Urothelium cell line (cell line): Measurements from ENCODE around the gene F8A1.
"Not testable (repeated sequence)": the region's sequence is repeated elsewhere in the genome, so short reads cannot be mapped to it uniquely, and the experiment has no call there.

Experiments
- DNase-seq: peaks from one replicate; pipeline ENCODE4 v3.0.0; 2011; ENCODE audit warnings: low spot score, mixed read lengths
- FAIRE-seq: peaks from 2 replicates; lab custom pipeline; 2011; peaks lifted over from hg19 to GRCh38; lab: Jason Lieb, UNC

F8A1 gene

GRCh38 chrX:154886069-154886788, at the start of gene F8A1:
Gene F8A1, plus strand, starts transcription at chrX:154886355. Its CDS starts 20 bp downstream, at chrX:154886375.
- not testable (repeated sequence) for DNase-seq, FAIRE-seq

- FAIRE-seq: no peak
- DNase-seq: peak; percentile 11
Measured at GRCh38 chrX:154840856-154841255, 45.3 kb upstream of the F8A1 start.

- no peak for FAIRE-seq
- no peak for DNase-seq
Measured at GRCh38 chrX:154850957-154851611, 35.1 kb upstream of the F8A1 start.

GRCh38 chrX:154855256-154855655, 30.9 kb upstream of the F8A1 start:
- DNase-seq (no peak), FAIRE-seq (no peak)

GRCh38 chrX:154868522-154868921, 17.6 kb upstream of the F8A1 start:
- not testable (repeated sequence) for DNase-seq, FAIRE-seq

GRCh38 chrX:154873329-154873728, 12.8 kb upstream of the F8A1 start:
- DNase-seq (no peak), FAIRE-seq (no peak)

- not testable (repeated sequence) for FAIRE-seq, DNase-seq
Measured at GRCh38 chrX:154884069-154884468, 2.1 kb upstream of the F8A1 start.

GRCh38 chrX:154885057-154885456, 1.1 kb upstream of the F8A1 start:
- DNase-seq, FAIRE-seq: not testable (repeated sequence)

GRCh38 chrX:154885549-154885948, 606 bp upstream of the F8A1 start:
- not testable (repeated sequence) for DNase-seq, FAIRE-seq

GRCh38 chrX:154886789-154887221, 650 bp downstream of the F8A1 start:
- not testable (repeated sequence) for FAIRE-seq, DNase-seq

GRCh38 chrX:154890990-154891639, 5.0 kb downstream of the F8A1 start:
- FAIRE-seq (no peak), DNase-seq (no peak)

- DNase-seq: no peak
- no peak for FAIRE-seq
Measured at GRCh38 chrX:154892296-154892695, 6.1 kb downstream of the F8A1 start.

GRCh38 chrX:154900323-154900722, 14.2 kb downstream of the F8A1 start:
- FAIRE-seq: no peak
- no peak for DNase-seq

- FAIRE-seq (no peak), DNase-seq (no peak)
Measured at GRCh38 chrX:154902408-154902807, 16.3 kb downstream of the F8A1 start.

- DNase-seq (no peak), FAIRE-seq (no peak)
Measured at GRCh38 chrX:154908821-154909220, 22.7 kb downstream of the F8A1 start.

GRCh38 chrX:154910048-154910447, 23.9 kb downstream of the F8A1 start:
- not testable (repeated sequence) for FAIRE-seq, DNase-seq

GRCh38 chrX:154910528-154910927, 24.4 kb downstream of the F8A1 start:
- FAIRE-seq, DNase-seq: not testable (repeated sequence)

GRCh38 chrX:154914052-154914451, 27.9 kb downstream of the F8A1 start:
- FAIRE-seq: no peak
- DNase-seq: no peak

- DNase-seq (peak; percentile 61), FAIRE-seq (no peak)
Measured at GRCh38 chrX:154918060-154918483, 31.9 kb downstream of the F8A1 start.

- FAIRE-seq, DNase-seq: not testable (repeated sequence)
Measured at GRCh38 chrX:154924771-154925170, 38.6 kb downstream of the F8A1 start.
